NT2/D1 (cell line): ENCODE results near the gene ATP7A.

Experiments
- SUZ12 ChIP-seq: IDR thresholded peaks from 2 replicates; pipeline ENCODE4 v1.6.1; 2011; ENCODE audit not compliant: insufficient read length, insufficient read depth; ENCODE audit errors: extremely low read depth
- YY1 ChIP-seq: IDR thresholded peaks from 2 replicates; pipeline ENCODE4 v1.6.1; 2011; ENCODE audit not compliant: insufficient read length, insufficient read depth
- ZNF274 ChIP-seq: IDR thresholded peaks from 2 replicates; pipeline ENCODE4 v1.6.1; 2011; ENCODE audit warnings: mild to moderate bottlenecking, low read depth, low read length

DNA sequence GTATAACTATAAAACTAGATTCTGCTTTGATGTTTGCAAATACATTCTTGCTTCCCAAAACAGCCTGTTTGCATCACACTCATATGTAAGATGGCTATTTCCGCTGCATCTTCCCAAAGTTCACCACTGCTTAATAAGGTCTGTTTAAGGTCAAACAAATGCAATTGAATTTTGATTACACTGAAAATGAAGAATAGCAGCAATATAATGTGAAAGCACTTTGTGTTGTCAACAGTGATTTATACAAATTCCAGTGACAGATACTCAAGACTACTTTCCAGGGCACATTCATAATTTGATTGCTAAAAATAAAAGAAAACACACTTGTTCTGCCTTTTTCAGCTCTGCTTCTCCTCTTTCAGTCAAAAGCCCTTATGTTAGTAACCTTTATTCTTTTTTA, 67.0 kb downstream of the ATP7A start:
- no peak for TF ChIP-seq ZNF274
- no peak for TF ChIP-seq SUZ12
- no peak for TF ChIP-seq YY1
